ENCODE results near the gene TRIM60.
"Not testable (repeated sequence)": the region's sequence is repeated elsewhere in the genome, so short reads cannot be mapped to it uniquely, and the experiment has no call there.

TRIM60 gene

GRCh38 chr4:165052627-165053026 lies 20.8 kb downstream of the TRIM60 start:
- in situ Hi-C loops (cut with HindIII; ENCODE audit: low sequenced_read_pairs): no loop called here

- in situ Hi-C loops (cut with HindIII; ENCODE audit: low sequenced_read_pairs): no loop called here
These were observed 21.8 kb downstream of the TRIM60 start, which contains the start of gene TRIM75 for GRCh38 chr4:165053645-165054044. Gene TRIM75, plus strand, starts transcription at chr4:165053866. Its CDS starts 5,282 bp downstream, at chr4:165059148.

DNA sequence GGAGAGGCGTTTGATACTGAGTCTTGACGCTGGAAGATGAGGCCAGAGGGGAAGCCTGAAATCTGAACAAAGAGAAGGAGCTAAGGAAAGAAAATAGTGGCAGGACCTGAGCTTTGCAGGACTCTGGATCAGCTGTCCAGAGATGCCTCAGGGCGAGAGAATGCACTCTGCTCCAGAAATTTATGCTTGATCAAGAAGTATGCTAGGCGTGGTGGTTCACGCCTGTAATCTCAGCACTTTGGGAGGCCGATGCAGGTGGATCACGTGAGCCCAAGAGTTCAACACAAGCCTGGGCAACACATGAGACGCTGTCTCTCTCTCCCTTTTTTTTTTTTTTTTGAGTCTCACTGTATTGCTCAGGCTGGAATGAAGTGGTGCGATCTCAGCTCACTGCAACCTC lies 23.8 kb downstream of the TRIM60 start:
- in situ Hi-C loops (cut with HindIII; ENCODE audit: low sequenced_read_pairs): no loop called here

GRCh38 chr4:165058666-165059065 lies 26.9 kb downstream of the TRIM60 start:
- in situ Hi-C loops (cut with HindIII; ENCODE audit: low sequenced_read_pairs): no loop called here

- in situ Hi-C loops (cut with HindIII; ENCODE audit: low sequenced_read_pairs): no loop called here
These were observed 27.6 kb downstream of the TRIM60 start for GRCh38 chr4:165059386-165059785.

DNA sequence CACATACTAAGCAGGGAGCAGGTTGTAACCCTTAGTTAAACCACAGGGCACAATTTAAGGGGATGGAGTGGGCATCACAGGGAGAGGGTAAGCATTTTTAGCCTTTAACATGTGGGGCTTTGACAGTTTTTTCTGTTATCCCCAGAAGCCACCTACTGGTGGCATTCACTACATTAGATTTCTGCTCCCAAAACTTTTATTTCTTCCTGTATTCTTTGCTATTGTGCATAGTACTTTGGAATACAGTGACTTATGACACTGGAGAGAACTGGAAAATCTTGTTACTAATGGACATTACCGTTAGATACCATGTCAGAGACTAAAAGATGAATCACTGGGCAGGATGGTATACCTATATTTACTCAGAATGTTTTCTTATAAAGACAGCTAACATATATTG lies 29.1 kb downstream of the TRIM60 start:
- in situ Hi-C loops (cut with HindIII; ENCODE audit: low sequenced_read_pairs): no loop called here

GRCh38 chr4:165070560-165070959 lies 38.8 kb downstream of the TRIM60 start:
- in situ Hi-C loops (cut with HindIII; ENCODE audit: low sequenced_read_pairs): no loop called here

DNA sequence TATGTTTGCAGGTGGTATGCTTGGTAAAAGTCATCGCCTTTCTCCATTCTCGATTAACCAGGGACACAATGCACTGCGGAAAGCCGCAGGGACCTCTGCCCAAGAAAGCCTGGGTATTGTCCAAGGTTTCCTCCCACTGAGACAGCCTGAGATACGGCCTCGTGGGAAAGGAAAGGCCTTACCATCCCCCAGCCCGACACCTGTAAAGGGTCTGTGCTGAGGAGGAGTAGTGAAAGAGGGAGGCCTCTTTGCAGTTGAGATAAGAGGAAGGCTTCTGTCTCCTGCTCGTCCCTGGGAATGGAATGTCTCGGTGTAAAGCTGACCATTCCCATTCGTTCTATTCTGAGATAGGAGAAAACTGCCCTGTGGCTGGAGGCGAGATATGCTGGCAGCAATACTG lies 41.5 kb downstream of the TRIM60 start:
- in situ Hi-C loops (cut with HindIII; ENCODE audit: low sequenced_read_pairs): not testable (repeated sequence)

DNA sequence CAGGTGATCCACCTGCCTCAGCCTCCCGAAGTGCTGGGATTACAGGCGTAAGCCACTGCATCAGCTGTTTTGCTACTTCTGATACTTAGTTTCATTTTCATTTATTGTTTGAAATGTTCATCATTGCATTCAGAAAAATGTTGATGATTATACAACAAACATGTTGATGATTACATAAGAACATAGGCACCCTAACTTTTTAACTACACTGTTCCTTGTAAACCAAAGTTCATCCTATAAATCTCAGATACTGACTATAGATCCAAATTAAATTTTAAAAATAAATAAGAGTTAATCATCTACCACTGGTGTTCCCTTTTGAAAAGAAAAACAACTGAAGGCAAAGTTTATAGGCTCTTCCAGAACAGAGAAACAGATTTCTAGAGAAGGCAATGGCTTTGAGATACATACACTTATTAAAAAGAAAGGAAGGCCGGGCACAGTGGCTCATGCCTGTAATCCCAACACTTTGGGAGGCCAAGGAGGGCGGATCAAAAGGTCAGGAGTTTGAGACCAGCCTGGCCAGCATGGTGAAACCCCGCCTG lies 45.3 kb downstream of the TRIM60 start:
- in situ Hi-C loops (cut with HindIII; ENCODE audit: low sequenced_read_pairs): no loop called here

DNA sequence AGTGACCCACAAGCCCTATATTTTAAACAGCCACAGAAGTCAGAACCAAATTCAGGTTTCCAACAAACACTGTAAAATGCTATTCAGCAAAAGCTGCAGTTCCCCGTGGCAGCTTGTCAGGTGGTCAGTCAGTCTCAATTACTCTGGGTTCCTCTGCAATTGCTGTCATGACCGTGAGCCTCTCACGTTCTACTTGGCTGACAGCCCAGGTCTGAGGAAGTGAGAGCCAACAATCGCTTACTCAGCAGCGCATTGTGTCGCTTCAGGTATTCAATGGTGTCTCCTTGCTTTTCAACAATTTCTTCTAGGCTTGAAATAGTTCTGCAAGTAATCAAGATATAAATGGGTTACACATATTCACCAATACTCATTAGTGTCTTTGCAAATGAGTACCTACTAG lies 47.7 kb downstream of the TRIM60 start:
- in situ Hi-C loops (cut with HindIII; ENCODE audit: low sequenced_read_pairs): no loop called here

- in situ Hi-C loops (cut with HindIII; ENCODE audit: low sequenced_read_pairs): not testable (repeated sequence)
These were observed 53.0 kb downstream of the TRIM60 start for GRCh38 chr4:165084787-165085186.

DNA sequence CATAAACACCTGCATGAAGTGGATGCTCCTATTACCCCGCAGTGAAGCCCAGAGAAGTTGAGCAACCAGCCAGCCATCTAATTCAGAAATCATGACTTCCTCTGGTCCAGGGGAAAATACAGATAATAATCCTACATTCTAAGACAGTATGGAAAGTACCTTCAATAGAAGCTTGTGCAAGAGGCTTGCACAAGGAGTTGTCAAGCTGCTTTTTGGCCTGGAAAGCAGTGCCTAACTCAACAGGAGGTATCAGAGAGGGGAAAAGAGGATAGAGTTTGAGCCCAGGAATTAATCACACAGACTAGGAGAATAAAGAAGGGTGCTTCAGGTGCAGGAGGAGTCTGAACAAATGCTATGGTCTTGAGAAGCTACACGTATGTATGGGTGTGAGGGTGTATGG lies 54.1 kb downstream of the TRIM60 start:
- in situ Hi-C loops (cut with HindIII; ENCODE audit: low sequenced_read_pairs): no loop called here

DNA sequence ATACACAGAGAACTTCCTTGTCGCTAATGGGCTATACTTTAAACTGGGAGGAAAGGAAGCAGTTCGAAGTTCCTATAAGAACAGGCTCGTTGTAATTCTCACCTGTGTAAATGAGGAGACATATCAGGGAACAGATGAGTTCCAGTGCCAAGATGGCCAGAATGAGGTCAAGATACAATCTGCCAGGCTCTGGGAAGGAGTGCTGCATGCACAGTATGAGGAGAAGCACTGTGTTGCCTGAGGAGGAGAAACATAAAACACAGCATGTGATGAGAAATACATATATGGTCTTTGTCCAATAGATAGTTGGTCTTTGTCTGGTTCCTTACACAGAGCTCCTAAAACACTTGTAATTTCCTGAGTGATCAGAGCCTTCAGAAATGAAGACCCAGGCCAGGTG lies 56.6 kb downstream of the TRIM60 start:
- in situ Hi-C loops (cut with HindIII; ENCODE audit: low sequenced_read_pairs): no loop called here
